ENCODE results near the gene UBASH3A.

UBASH3A gene

DNA sequence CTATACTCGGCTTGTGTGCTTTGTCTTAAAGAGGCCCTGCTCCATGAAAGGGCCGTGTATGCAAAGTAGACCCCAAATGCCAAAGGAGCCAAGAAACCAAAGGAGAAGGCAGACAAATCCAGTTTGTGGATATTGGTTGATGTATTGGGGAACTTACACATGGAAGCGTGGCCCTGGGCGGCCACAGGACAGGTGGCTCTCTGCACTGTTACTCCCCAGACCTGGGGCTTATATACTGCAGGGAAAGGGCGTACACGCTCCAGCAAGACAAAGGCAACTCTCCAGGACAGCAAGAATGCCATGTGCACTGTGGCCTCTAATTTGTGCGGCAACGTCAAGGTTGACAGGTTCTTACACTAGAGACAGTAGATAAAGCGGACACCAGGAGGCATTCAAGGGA is 67.5 kb downstream of the UBASH3A start:
- no peak for DNase-seq

DNA sequence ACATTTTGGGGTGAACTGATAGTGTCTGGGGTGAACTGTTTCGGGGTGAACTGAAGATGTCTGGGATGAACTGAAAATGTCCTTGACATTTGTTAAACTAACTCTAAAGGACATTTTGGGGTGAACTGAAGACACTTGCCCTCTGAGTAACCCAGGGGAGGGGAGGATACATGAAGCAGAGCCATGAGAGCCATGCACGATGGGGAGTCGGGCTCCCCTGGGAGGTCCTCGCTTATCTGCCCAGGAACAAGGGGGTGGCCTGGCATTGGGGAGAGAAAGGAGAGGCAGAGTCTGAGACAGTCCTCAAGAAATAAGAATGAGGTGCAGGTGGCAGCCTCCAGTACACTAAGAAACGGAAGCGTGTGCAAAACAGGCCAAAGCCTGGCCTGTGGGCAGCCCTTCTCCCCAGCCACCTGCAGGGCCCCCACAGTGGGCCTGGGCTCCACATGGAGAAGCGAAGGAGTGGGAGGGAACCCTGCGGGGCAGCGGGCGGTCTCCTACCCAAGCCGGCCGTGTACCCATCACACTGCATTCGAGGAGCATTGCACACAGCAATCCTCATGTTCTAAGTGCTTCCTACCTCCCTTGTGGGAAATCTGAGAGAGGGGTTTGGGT is 68.1 kb downstream of the UBASH3A start:
- DNase-seq: no peak

DNA sequence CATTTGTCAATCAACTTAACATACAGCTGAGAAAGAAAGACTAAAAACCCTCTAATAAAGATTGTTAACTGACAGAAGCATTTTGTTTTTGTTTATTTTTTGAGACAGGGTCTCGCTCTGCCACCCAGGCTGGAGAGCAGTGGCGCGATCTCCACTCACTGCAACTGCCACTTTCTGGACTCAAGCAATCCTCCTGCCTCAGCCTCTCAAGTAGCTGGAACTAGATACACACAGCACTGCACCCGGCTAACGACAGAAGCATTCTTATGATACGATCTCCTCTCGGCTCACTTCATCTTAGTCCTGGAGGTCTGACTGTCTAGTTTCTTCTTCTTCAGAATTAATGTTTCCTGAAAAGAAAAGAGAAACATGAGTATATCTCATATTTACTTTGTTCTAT is 68.8 kb downstream of the UBASH3A start:
- no peak for DNase-seq

DNA sequence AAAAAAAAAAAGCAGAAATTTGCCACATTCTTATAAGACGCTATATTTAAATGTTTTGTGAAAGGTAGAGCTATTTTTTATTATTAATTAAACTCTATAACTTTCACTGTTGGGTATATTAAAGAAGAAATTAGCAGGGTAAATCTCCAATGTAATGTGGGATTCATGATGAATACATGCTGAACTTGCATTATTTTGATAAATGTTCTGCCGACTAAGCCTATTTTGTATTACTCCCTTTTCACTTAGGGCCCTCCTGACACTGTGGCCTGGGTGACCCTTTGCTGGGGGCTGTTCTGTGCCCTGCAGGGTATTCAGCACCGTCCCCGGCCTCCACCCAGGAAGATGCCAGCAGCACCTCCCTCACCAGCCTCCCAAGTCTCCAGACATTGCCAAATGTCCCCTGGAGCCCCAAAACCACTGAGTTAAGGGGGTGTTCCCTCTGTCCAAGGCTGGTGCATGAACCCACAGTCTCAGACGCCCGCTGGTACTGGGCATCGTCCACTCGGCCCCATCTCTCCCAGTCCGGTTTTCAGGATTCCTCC is 69.9 kb downstream of the UBASH3A start:
- no peak for DNase-seq

DNA sequence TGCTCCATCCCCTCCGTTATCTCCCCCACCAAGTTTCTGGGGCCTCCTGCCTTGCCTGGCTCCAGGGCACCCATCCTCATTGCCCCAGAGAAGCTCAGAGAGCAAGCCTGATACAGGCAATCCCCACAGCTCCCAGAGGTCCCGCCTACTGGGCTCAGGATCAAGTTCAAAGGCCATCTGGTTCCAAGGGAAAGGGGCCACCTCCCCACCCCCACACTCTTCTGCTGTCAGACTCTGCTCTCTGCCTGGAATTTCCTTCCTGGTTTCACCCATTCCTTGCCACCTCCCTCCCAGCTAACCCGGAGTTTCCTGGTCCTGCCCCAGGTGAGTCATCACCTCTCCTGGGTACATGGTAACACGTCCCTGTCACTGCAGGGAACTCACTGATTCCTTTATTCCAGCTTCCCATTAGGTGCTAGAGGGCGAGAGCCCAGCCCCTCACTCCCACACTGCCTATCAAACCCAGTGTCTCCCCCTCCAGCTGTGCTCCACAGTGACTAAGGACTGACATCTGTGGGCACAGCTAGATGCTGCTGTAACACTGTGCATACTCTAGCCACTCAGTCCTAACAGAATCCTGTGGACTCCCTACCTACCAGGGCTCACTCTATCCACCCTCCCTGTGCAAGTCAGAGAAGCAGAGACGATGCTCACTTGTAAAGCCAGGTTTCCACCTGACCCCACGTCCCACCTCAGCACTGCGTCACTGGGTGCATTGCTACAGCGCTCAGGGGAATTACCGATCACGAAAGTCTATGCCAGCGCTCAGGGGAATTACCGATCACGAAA is 70.5 kb downstream of the UBASH3A start:
- no peak for DNase-seq

DNA sequence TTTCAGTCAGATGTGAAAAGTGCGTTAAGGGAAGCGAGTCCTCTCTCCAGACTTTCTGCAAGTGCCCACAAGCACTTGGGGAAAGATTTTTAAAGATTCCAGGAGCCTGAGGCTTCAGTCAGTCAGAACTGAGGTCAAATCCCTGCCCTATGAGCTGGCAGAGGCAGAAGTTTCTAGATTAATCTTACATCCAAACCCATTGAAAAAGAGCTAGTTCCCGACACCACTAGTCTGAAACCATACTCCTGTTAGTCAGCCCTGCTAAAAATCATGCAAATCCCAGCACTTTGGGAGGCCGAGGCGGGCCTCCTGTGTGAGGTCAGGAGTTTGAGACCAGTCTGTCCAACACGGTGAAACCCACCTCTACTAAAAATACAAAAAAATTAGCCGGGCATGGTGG is 71.3 kb downstream of the UBASH3A start:
- no peak for DNase-seq

DNA sequence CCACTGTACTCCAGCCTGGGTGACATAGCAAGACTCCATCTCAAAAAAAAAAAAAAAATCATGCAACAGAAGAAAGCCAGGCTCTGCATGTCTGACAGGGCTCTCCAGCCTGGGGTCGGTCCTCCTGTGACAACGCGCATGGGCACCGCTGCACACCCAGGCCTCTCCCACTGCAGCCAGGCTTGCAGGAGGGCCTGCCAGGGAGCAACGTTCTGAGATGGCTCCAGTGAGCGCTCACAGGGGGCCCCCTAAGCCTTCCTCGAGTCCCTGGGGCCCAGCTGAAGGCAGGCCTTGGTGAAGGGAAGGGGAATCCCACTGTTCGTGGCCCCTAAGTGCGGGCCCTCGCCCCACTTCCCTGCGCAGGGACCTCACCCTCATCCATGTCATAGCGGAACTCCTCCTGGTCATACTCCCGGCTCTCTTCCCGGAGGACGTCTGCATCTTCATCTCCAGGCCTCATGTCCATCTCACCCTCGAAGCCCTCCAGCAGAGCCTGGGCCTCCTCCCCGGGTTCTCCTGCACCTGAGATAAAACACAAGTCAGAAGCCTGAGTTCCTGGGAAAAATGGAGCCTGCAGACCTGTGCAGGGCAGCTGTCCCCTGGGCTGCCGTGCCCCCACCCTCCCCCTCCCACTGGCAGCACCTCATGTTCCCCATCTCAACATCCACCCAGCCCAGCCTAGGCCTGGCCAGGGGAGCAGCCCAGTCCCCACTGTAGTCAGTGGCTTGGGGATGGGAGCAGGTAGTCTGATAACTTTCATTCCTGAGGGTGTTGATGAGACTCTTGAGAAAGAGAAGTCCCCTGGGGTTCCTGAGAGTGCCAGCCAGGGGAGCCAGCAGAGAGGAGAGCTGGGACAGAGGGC is 72.1 kb downstream of the UBASH3A start:
- no peak for DNase-seq

DNA sequence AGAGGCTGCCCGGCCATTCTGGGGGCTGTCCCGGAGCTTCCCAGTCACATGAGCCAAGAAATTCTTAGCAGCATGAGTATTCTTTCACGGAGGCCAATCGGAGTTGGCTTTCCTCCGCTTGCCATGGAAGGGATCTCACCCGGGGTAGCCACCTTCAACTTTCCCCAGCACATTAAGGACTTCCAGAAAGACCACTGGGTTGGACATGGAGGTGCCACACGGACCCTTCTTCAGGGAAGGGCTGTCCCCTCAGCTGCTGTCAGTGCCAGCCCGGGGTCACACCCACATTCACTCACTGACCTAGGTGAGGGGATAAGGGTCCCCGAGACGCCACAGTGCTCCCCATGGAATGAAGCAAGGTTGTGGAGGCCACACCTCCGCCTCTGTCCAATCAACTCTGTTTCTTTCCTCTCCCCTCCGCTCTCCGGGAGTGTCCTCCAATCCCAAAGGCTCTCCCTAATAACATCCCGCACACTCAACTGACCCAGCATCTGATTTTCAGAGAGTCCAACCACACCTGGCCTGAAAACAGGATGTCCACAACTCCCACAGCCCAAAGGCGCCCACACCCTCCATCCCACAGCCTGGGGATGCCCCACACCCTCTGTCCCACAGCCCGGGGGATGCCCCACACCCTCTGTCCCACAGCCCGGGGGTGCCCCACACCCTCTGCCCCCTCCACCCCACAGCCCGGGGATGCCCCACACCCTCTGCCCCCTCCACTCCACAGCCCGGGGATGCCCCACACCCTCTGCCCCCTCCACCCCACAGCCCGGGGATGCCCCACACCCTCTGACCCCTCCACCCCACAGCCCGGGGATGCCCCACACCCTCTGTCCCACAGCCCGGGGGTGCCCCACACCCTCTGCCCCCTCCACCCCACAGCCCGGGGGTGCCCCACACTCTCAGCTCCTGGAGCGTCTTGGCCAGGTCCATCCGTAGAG is 73.0 kb downstream of the UBASH3A start:
- DNase-seq: no peak

DNA sequence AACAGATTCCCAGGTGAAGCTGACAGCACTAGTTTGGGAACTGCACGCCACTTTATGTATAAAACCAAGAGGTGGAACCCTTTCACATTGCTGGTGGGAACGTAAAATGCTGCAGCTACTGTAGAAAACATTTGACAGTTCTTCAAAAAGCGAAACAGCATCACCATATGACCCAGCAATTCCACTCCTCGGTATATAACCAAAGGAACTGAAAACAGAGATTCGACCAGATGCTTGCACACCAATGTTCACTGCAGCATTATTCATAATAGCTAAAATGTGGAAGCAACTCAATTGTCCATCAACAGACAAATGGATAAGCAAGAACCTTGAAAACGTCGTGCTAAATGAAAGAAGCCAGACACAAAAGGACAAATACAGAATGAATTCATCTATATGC is 74.8 kb downstream of the UBASH3A start:
- DNase-seq: no peak

DNA sequence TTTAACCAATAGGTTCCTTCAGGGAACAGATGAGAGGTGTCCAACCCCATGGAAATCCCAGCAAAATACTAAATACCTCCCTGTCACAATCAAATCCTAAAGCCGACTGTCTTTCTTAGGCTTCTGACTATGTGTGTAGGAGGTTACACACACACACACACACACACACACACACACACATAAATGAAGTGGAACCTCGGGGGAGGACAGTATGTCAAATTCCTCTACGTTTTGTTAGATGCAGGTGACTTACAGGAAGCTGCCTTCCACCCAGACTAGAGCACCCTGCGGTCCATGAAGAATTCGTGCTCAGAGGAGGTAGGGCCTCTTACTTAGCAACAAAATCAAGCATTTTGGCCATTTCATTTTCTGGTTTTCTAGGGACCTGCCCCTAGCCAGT is 75.9 kb downstream of the UBASH3A start:
- no peak for DNase-seq

DNA sequence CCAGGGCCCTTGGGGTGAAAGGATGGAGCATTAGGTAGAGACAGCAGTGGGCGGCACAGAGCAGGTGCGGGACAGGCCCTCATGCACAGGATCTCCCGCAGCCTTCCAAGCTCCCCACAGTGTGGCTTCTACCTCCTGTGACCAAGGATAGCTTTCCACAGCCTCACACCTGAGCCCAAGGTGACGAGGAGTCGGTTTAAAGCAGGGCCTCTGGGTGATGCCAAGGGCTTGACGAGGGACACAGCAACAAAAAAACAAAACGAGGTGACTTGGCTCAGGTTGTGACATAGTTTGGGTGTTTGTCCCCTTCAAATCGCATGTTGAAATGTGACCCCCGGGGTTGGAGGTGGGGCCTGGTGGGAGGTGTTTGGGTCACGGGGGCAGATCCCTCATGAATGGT is 77.0 kb downstream of the UBASH3A start:
- no peak for DNase-seq

DNA sequence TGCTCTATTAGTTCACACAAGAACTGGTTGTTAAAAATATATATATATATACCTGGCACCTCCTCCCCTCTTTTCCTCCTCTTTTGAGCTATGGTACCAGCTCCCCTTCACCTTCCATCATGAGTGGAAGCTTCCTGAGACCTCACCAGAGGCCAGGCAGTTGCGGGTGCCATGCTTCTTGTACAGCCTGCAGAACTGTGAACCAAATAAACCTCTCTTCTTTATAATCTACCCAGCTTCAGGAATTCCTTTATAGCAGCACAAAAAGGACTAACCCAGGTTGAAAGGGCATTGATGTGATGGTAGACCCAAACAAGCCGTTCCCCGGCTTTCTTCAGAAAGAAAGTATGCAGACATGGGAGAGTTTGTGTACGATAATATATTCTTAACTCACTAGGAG is 77.5 kb downstream of the UBASH3A start:
- DNase-seq: no peak

DNA sequence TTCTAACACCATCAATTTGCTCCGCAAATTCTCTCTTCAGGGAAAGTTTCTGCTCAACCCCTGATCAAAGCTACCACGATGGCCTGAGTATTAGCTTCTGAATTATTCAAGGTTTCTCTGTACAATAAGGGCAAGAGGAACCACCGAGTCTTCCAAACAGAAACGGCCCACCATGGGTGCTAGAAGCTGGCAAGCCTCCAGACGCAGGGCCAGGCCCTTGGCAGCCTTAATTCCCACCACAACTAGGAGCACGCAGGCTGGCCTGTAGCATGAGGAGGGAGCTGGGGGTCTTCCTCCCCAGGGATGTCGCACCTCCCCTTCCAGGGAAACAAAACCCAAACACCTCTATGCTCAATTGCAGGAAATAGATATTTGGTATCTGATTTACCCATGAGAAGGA is 81.3 kb downstream of the UBASH3A start:
- DNase-seq: no peak

DNA sequence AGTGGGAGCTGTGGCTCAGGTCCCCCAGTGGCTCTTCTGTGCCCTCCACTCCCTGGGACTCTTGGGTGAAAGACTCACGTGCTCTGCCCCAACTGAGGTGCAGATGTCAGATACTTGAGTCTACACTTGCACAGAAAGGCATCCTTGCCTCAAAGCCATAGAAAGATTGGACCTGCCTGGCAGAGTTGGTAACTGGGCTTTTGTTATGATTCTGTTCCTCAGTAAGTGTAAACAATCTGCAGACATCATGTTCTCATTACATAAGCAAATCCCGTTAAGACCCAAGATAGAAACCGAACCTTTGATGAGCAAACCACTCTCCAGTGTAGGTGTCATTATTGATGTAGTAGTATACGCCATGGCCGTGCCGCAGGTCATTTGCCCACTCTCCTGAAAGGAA is 82.4 kb downstream of the UBASH3A start:
- DNase-seq: no peak

DNA sequence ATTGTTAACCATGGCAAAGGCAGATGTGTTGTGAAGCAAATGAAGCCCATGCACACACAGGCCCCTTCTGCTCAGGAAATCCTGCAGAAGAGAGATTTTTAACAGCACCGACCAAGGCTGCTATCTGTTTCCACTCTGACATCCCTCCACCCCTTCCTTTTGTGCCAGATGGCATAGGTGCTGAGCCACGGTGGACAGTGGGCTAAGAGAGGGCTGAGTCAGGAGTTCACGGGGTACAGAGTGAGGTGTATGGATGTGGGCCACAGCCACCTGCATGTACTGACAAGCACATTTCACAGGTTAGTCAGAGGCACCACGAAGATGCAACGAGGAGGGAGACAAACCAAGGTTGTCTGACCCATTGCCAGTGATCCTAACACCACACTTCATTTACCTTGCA is 82.8 kb downstream of the UBASH3A start:
- no peak for DNase-seq

DNA sequence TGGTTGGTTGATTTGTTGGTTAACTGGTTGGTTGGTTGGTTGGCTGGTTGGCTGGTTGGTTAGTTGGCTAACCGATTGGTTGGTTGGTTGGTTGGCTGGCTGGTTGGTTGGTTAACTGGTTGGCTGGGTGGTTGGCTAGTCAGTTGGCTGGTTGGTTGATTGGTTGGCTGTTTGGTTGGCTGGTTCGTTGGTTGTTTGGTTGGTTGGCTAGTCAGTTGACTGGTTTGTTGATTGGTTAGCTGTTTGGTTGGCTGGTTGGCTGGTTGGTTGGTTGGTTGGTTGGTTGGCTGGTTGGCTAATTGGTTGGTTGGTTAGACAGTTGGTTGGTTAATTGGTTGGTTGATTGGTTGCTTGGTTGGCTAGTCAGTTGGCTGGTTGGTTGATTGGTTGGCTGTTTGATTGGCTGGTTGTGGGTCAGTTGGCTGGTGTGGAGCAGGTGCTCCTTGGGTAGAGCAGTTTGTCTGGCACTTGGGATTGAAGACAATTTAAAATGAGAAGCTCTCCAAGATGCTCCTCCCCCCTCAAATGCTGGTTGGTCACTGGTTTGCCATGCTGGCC is 85.4 kb downstream of the UBASH3A start:
- DNase-seq: no peak

DNA sequence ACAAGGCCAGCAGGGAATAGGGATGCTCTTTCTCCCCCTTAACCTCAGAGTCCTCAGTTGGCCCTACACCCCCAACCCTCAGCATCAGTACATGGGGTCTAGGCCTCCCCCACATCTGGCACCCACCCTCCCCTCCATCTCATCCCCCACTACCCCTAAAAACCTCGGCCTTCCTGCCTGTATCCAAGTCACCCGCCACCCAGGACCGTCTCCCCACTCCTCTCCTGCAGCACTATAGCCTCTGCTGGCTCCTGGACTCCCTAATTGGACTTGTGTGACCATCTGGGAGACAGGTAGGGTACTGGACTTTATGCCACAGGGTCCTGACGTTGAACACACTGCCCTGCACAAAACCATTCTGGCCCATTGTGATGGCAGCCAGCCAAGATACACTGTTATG is 86.3 kb downstream of the UBASH3A start:
- no peak for DNase-seq

DNA sequence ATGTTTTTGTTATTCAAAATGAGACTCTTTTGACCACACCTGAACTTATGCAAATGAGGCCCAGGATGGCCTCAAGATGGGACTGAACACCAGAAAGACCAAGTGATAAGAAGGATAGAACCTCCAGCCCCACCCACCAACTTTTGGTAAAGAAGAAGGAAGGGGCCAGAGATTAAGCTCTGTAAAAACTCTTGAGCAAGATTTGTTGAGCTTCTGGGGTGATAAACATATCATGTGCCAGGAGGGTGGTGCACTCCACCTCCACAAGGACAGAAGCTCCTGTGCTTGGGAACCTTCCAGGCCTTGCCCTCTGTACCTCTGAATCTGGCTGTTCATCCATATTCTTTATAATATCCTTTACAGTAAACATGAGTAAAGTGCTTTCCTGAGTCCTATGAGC is 87.0 kb downstream of the UBASH3A start:
- DNase-seq: no peak

DNA sequence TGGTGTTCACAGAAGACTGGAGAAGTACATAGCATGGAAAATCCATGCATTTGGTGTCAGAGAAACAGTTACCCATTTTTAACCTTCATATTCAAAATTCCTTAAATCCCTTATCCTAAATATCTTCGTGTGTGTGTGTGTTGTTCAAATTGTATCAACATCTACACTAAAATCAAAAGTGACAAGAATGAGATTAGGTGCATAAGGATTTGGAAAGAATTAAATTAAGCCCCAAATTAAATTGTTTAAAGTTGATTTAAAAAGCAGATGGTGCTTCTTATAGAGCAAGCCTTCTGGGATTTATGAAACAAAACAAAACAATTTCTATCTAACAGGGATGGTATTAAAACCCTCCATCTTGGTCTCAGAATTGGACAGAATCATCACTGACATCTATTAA is 87.6 kb downstream of the UBASH3A start:
- no peak for DNase-seq

DNA sequence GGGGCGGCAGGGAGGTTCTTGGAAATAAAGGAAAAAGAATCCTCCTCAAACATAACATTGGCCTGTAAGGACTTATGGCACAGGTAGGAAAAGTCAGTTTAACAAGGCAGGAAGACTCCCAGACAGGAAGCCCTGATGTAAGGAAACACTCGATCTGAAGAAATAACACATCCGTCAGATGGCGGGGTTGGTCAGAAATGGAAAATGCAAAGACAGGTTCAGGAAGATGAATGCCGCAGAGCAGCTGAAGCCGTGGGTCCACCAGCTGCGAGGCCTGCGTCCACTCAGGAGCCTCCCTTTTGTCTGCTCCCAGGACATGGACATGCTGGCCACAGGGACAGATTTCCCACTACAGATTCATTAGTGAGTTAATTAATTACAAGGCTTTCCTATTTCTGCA is 88.5 kb downstream of the UBASH3A start:
- DNase-seq: no peak

DNA sequence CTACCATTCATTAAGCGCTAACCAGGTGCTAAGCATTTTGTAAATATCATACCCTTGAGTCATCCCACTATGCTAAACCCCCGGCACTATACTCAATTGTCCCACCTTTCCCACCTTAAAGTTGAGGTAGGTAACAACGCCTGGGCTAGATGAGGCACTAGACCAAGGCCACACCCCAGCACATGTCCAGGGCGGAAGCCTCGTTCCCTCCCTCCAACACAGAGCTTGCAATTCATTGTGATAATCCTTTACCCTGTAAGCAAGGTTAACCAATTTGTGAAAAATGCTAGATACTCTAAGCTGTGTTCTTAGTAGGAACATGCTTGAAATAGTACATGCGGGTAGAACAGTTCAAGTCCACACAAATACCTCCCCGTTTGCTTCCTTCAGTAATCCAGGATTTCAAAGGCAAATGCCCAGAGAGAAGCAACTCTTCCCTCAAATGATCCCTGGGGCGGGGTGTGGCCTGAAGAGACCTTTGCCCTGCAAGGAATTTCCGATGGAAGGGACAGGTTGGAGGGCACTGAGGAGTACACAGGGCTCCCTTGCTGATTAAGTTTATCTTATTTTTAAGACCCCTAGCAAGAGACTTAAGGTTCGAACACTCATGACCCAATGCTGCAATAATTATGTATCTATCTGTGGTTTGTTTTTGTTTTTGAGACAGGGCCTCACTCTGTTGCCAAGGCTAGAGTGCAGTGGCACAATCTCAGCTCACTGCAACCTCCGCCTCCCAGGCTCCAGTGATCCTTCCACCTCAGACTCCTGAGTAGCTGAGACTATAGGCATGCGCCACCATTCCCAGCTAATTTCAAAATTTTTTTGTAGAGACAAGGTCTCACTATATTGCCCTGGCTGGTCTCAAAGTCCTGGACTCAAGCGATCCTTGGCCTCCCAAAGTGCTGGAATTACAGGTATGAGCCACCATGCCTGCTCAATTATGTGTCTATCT is 89.7 kb downstream of the UBASH3A start:
- DNase-seq: no peak

Measured in CD4-positive, alpha-beta T cell treated with Interleukin-10 for 1 hour (primary cell).